IMR-90 (cell line): ENCODE results near the gene ID1. TPM values are rescaled to one million over a fixed set of nuclear protein-coding genes. Genes with fewer than 3 reads are reported as not detected.

Experiments used
- ATAC-seq: fragments of 200-7000 bp; cut with Tn5 transposase; 2 replicates; pipeline ENCODE4 v1.9.1; 2020; ENCODE audit warnings: low read depth, mild to moderate bottlenecking, moderate library complexity
- BruUV-seq: library from RNA; stranded (reverse); fragments of 400-500 nt; replicated peaks from 2 replicates; lab custom pipeline; 2021; lab: Mats Ljungman, UMichigan
- CTCF ChIA-PET: fragments of 300-600 bp; formaldehyde crosslinking; extraction: SDS; loops from one replicate; lab custom pipeline; 2021; ENCODE audit warnings: antibody characterized with exemption; lab: Yijun Ruan, JAX
- POLR2A ChIA-PET: fragments of 300-600 bp; sonication (Branson Sonifier 250); formaldehyde crosslinking; loops from one replicate; lab custom pipeline; 2022; ENCODE audit warnings: antibody characterized with exemption; ENCODE audit not compliant: unreplicated experiment; lab: Charles Lee
- DNase-seq: peaks from one replicate; pipeline ENCODE4 v3.0.0; 2013
- H2AFZ ChIP-seq: replicated peaks from 2 replicates; pipeline ENCODE3; 2013; ENCODE audit warnings: low read length, mild to moderate bottlenecking; ENCODE audit not compliant: poor library complexity
- H2AK5ac ChIP-seq: 2 replicates; pipeline ENCODE4 v1.6.1; 2013; ENCODE audit warnings: low read depth, low read length, inconsistent platforms
- H2AK9ac ChIP-seq: replicated peaks from 2 replicates; pipeline ENCODE3; 2013; ENCODE audit warnings: mild to moderate bottlenecking, low read depth, low read length, moderate library complexity; ENCODE audit not compliant: poor library complexity
- H2BK120ac ChIP-seq: 2 replicates; pipeline ENCODE4 v1.6.1; 2013; ENCODE audit warnings: low read depth, low read length, inconsistent platforms
- H2BK15ac ChIP-seq: 3 replicates; pipeline ENCODE4 v1.6.1; 2013; ENCODE audit warnings: low read depth, low read length, inconsistent platforms
- H2BK20ac ChIP-seq: 2 replicates; pipeline ENCODE4 v1.6.1; 2013; ENCODE audit warnings: low read depth, mild to moderate bottlenecking, inconsistent platforms, low read length, moderate library complexity
- H2BK5ac ChIP-seq: 2 replicates; pipeline ENCODE4 v1.6.1; 2013; ENCODE audit warnings: mild to moderate bottlenecking, low read depth, low read length, inconsistent platforms; ENCODE audit not compliant: poor library complexity, severe bottlenecking
- H3K14ac ChIP-seq: replicated peaks from 2 replicates; pipeline ENCODE4 v1.6.1; 2013; ENCODE audit warnings: low read depth, low read length, inconsistent platforms
- H3K18ac ChIP-seq: 2 replicates; pipeline ENCODE4 v1.6.1; 2013; ENCODE audit warnings: low read depth, low read length, control low read depth
- H3K23ac ChIP-seq: 2 replicates; pipeline ENCODE4 v1.6.1; 2013; ENCODE audit warnings: low read depth, low read length, inconsistent platforms
- H3K27ac ChIP-seq: 2 replicates; pipeline ENCODE4 v1.5.1; 2013; ENCODE audit warnings: mild to moderate bottlenecking, control low read depth, low read length; ENCODE audit not compliant: insufficient read depth
- H3K27me3 ChIP-seq: 2 replicates; pipeline ENCODE4 v1.6.1; 2013; ENCODE audit warnings: low read length; ENCODE audit not compliant: control insufficient read depth, insufficient read depth
- H3K36me3 ChIP-seq: 2 replicates; pipeline ENCODE4 v1.6.1; 2013; ENCODE audit warnings: low read length, mixed read lengths; ENCODE audit not compliant: control insufficient read depth, insufficient read depth
- H3K4ac ChIP-seq: 2 replicates; pipeline ENCODE4 v1.6.1; 2013; ENCODE audit warnings: low read depth, low read length, inconsistent platforms
- H3K4me1 ChIP-seq: 2 replicates; pipeline ENCODE4 v1.6.1; 2013; ENCODE audit warnings: low read length, mixed read lengths; ENCODE audit not compliant: control insufficient read depth, insufficient read depth
- H3K4me2 ChIP-seq: 2 replicates; pipeline ENCODE4 v1.6.1; 2013; ENCODE audit warnings: low read depth, mild to moderate bottlenecking, control low read depth, low read length, moderate library complexity
- H3K4me3 ChIP-seq: 2 replicates; pipeline ENCODE4 v1.5.1; 2013; ENCODE audit warnings: low read depth, mild to moderate bottlenecking, control low read depth, low read length, moderate library complexity; ENCODE audit not compliant: insufficient read depth
- H3K56ac ChIP-seq: 2 replicates; pipeline ENCODE4 v1.6.1; 2013; ENCODE audit warnings: low read length, inconsistent platforms; ENCODE audit not compliant: insufficient read depth; ENCODE audit errors: extremely low read depth
- H3K79me1 ChIP-seq, 2 experiments: 2 replicates each; pipeline ENCODE4 v1.6.1; 2013; ENCODE audit warnings: low read length in 2 of 2, inconsistent platforms in 1 of 2, low read depth in 1 of 2
- H3K9ac ChIP-seq: 2 replicates; pipeline ENCODE4 v1.6.1; 2013; ENCODE audit warnings: low read depth, low read length, control low read depth
- H3K9me1 ChIP-seq: 2 replicates; pipeline ENCODE4 v1.6.1; 2013; ENCODE audit warnings: low read length, inconsistent platforms; ENCODE audit not compliant: insufficient read depth
- H3K9me3 ChIP-seq: 2 replicates; pipeline ENCODE4 v1.6.1; 2013; ENCODE audit warnings: low read length; ENCODE audit not compliant: control insufficient read depth, insufficient read depth
- H4K20me1 ChIP-seq: 2 replicates; pipeline ENCODE4 v1.6.1; 2013; ENCODE audit warnings: low read length, inconsistent platforms; ENCODE audit not compliant: insufficient read depth
- H4K5ac ChIP-seq: 2 replicates; pipeline ENCODE4 v1.6.1; 2013; ENCODE audit warnings: mild to moderate bottlenecking, low read depth, low read length, control low read depth
- H4K8ac ChIP-seq, 2 experiments: 2 replicates each; pipeline ENCODE4 v1.6.1; 2013; ENCODE audit warnings: low read depth in 2 of 2, low read length in 2 of 2, control low read depth in 1 of 2, inconsistent platforms in 1 of 2
- H4K91ac ChIP-seq: 2 replicates; pipeline ENCODE4 v1.6.1; 2013; ENCODE audit warnings: low read depth, low read length, inconsistent platforms; ENCODE audit not compliant: insufficient read depth
- CHD1 ChIP-seq: IDR thresholded peaks from 2 replicates; pipeline ENCODE4 v1.6.1; 2012; ENCODE audit warnings: low read depth, low read length, improper control_type of control experiment
- FOS ChIP-seq: fragments of 150-350 bp; IDR thresholded peaks from 2 replicates; pipeline ENCODE4 v1.6.1; 2016; ENCODE audit warnings: low read depth, low read length
- MXI1 ChIP-seq: IDR thresholded peaks from 2 replicates; pipeline ENCODE4 v1.6.1; 2012; ENCODE audit warnings: low read depth, mild to moderate bottlenecking, low read length, moderate library complexity, borderline replicate concordance
- NFE2L2 ChIP-seq: fragments of 150-350 bp; IDR thresholded peaks from 2 replicates; pipeline ENCODE4 v1.6.1; 2016; ENCODE audit warnings: low read depth, mild to moderate bottlenecking, low read length
- POLR2A ChIP-seq: IDR thresholded peaks from 2 replicates; pipeline ENCODE4 v1.6.1; 2012; ENCODE audit warnings: mild to moderate bottlenecking, low read depth, low read length
- RCOR1 ChIP-seq: IDR thresholded peaks from 2 replicates; pipeline ENCODE4 v1.6.1; 2012; ENCODE audit warnings: mild to moderate bottlenecking, low read length, improper control_type of control experiment; ENCODE audit not compliant: insufficient replicate concordance
- SMC3 ChIP-seq: fragments of 150-350 bp; IDR thresholded peaks from 2 replicates; pipeline ENCODE4 v1.6.1; 2016; ENCODE audit warnings: low read depth, mild to moderate bottlenecking, antibody characterized with exemption, low read length, moderate library complexity
- WGBS, 2 experiments: methylation state at CpG; one replicate each; pipeline versions ENCODE4 v1.1.5 to v1.1.7; 2013; ENCODE audit warnings: missing lambda C conversion rate in 2 of 2; ENCODE audit not compliant: insufficient read length in 1 of 2; ENCODE audit errors: extremely low coverage in 2 of 2; 5-methylcytosine and 5-hydroxymethylcytosine counted together
- dilution Hi-C: fragments of 300-500 bp; cut with HindIII; formaldehyde crosslinking; loops from one replicate; pipeline ENCODE4 v1.14.3; 2018; ENCODE audit warnings: low sequenced_read_pairs; ENCODE audit not compliant: unreplicated experiment
- in situ Hi-C: fragments of 300-500 bp; cut with MboI; formaldehyde crosslinking; loops from 3 replicates; pipeline ENCODE4 v1.14.3; 2019; ENCODE audit warnings: low sequenced_read_pairs, inconsistent platforms, mixed read lengths
- intact Hi-C: fragments of 100-400 bp; cut with micrococcal nuclease; formaldehyde crosslinking; loops from 2 replicates; pipeline ENCODE4 v1.10.0; 2022
- polyA plus RNA-seq, 3 experiments: library from polyadenylated mRNA; depleted of rRNA; stranded (reverse); fragments of >200 nt; gene quantifications; 2 replicates each; pipeline ENCODE4 v1.2.3, GENCODE V29; 2012; ENCODE audit warnings: low replicate concordance in 1 of 3
- total RNA-seq: library from RNA; depleted of rRNA; stranded (reverse); fragments of >200 nt; gene quantifications from 2 replicates; pipeline ENCODE4 v1.2.3, GENCODE V29; 2012
- TF ChIP-seq, protein P1 (sequence below): conservative IDR thresholded peaks from 2 replicates; pipeline ENCODE4 v1.5.1; 2012; ENCODE audit warnings: mild to moderate bottlenecking, low read depth, low read length, improper control_type of control experiment
- TF ChIP-seq, protein P2 (sequence below): fragments of 150-350 bp; IDR thresholded peaks from 2 replicates; pipeline ENCODE4 v1.6.1; 2016; ENCODE audit warnings: low read depth, mild to moderate bottlenecking, low read length, moderate library complexity, borderline replicate concordance

ID1 gene
- total and polyA plus RNA-seq, 2 of the 4 experiments (the other 2 are of a cell fraction): 148 to 174 TPM

DNA sequence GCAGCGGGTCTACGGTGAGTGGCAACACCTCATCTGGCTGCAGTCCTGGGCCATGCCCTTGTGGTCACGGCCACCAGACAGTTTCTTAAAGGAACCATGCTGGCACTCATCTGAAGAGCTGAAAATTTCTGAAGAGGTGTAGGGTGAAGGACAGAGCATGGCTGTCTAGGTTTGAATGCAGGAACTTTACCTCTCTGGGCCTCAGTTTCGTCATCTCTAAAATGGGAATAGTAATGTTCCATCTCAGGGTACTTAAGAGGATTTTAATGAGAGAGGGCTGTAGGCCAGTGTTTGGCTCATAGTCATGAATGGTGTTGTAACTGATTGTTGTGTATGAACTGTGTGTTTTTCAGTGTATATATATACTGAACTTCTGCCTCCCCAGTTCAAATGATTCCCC is 38.4 kb downstream of the ID1 start:
- no peak overlapping the region for H3K4me2 ChIP-seq
- BruUV-seq: no TSS peak
- H2AFZ ChIP-seq: no peak overlapping the region
- H4K5ac ChIP-seq: no peak overlapping the region
- ChIA-PET CTCF (interaction anchor here (1.5 kb wide), 1 partner anchor 10 kb away, joined by 4 read pairs; no protein-coding TSS in a partner anchor), POLR2A (no interaction called here)
- DNase-seq (no peak), ATAC-seq (no peak)
- H4K91ac ChIP-seq: no peak overlapping the region
- H3K9me1 ChIP-seq: no peaks in the 10 kb centered on the region
- no peak overlapping the region for H2AK5ac ChIP-seq
- no peak overlapping the region for H3K18ac ChIP-seq
- H4K8ac ChIP-seq: no peak overlapping the region
- no peak overlapping the region for H3K14ac ChIP-seq
- no peaks in the 10 kb centered on the region for H4K20me1 ChIP-seq
- dilution Hi-C loops: no loop called here
- in situ Hi-C loops: no loop called here
- H2BK120ac ChIP-seq: no peak overlapping the region
- no peak overlapping the region for H2BK15ac ChIP-seq
- H3K23ac ChIP-seq: no peak overlapping the region
- peaks cover 17% of the 10 kb centered on the region for H3K27me3 ChIP-seq
- no peak overlapping the region for H3K27ac ChIP-seq
- H3K79me1 ChIP-seq: no peaks in the 10 kb centered on the region
- no peaks in the 10 kb centered on the region; the same call in 1 of the 2 replicates for H3K4me1 ChIP-seq
- no peak overlapping the region for H3K4ac ChIP-seq
- WGBS, 2 experiments: 100% methylated on average over 1 of the region's 4 CpGs; no CpG with 5 or more reads in 1 of the 2 experiments
- H2BK20ac ChIP-seq: no peak overlapping the region
- TF ChIP-seq, protein P1, sequence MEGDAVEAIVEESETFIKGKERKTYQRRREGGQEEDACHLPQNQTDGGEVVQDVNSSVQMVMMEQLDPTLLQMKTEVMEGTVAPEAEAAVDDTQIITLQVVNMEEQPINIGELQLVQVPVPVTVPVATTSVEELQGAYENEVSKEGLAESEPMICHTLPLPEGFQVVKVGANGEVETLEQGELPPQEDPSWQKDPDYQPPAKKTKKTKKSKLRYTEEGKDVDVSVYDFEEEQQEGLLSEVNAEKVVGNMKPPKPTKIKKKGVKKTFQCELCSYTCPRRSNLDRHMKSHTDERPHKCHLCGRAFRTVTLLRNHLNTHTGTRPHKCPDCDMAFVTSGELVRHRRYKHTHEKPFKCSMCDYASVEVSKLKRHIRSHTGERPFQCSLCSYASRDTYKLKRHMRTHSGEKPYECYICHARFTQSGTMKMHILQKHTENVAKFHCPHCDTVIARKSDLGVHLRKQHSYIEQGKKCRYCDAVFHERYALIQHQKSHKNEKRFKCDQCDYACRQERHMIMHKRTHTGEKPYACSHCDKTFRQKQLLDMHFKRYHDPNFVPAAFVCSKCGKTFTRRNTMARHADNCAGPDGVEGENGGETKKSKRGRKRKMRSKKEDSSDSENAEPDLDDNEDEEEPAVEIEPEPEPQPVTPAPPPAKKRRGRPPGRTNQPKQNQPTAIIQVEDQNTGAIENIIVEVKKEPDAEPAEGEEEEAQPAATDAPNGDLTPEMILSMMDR: no peak
- TF ChIP-seq NFE2L2 (no peak), CHD1 (no peak), RCOR1 (no peak), FOS (no peak), POLR2A (no peak), SMC3 (no peak), MXI1 (no peak)
- TF ChIP-seq, protein P2, sequence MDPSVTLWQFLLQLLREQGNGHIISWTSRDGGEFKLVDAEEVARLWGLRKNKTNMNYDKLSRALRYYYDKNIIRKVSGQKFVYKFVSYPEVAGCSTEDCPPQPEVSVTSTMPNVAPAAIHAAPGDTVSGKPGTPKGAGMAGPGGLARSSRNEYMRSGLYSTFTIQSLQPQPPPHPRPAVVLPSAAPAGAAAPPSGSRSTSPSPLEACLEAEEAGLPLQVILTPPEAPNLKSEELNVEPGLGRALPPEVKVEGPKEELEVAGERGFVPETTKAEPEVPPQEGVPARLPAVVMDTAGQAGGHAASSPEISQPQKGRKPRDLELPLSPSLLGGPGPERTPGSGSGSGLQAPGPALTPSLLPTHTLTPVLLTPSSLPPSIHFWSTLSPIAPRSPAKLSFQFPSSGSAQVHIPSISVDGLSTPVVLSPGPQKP: no peak
- no peak overlapping the region for H2BK5ac ChIP-seq
- H3K9me3 ChIP-seq: no peaks in the 10 kb centered on the region
- H2AK9ac ChIP-seq: no peak overlapping the region
- no peak overlapping the region for H3K9ac ChIP-seq
- no peaks in the 10 kb centered on the region for H3K36me3 ChIP-seq
- intact Hi-C loops: no loop called here
- H3K56ac ChIP-seq: no peak overlapping the region
- H3K4me3 ChIP-seq: no peak overlapping the region
